HG02642 (cell line): ENCODE measurements around the gene ZBTB46.
"Not testable (repeated sequence)": the region's sequence is repeated elsewhere in the genome, so short reads cannot be mapped to it uniquely, and the experiment has no call there.

Experiments used
- ATAC-seq: cut with Tn5 transposase; IDR thresholded peaks from one replicate; pipeline ENCODE4 v1.9.1; 2021; ENCODE audit warnings: mild to moderate bottlenecking; ENCODE audit not compliant: unreplicated experiment, poor library complexity

ZBTB46 gene

DNA sequence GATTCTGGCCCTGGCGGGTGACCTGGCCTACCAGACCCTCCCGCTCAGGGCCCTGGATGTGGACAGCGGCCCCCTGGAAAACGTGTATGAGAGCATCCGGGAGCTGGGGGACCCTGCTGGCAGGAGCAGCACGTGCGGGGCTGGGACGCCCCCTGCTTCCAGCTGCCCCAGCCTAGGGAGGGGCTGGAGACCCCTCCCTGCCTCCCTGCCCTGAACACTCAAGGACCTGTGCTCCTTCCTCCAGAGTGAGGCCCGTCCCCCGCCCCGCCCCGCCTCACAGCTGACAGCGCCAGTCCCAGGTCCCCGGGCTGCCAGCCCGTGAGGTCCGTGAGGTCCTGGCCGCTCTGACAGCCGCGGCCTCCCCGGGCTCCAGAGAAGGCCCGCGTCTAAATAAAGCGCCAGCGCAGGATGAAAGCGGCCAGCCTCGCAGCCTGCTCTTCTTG lies 92.4 kb downstream of the ZBTB46 start:
- ATAC-seq = no peak

- ATAC-seq = no peak
Observed at GRCh38 chr20:63737945-63738686, 92.9 kb downstream of the ZBTB46 start.

- ATAC-seq = no peak
Observed at GRCh38 chr20:63737695-63737944, 93.4 kb downstream of the ZBTB46 start.

- no peak for ATAC-seq
Observed at GRCh38 chr20:63736893-63737694, 94.0 kb downstream of the ZBTB46 start.

DNA sequence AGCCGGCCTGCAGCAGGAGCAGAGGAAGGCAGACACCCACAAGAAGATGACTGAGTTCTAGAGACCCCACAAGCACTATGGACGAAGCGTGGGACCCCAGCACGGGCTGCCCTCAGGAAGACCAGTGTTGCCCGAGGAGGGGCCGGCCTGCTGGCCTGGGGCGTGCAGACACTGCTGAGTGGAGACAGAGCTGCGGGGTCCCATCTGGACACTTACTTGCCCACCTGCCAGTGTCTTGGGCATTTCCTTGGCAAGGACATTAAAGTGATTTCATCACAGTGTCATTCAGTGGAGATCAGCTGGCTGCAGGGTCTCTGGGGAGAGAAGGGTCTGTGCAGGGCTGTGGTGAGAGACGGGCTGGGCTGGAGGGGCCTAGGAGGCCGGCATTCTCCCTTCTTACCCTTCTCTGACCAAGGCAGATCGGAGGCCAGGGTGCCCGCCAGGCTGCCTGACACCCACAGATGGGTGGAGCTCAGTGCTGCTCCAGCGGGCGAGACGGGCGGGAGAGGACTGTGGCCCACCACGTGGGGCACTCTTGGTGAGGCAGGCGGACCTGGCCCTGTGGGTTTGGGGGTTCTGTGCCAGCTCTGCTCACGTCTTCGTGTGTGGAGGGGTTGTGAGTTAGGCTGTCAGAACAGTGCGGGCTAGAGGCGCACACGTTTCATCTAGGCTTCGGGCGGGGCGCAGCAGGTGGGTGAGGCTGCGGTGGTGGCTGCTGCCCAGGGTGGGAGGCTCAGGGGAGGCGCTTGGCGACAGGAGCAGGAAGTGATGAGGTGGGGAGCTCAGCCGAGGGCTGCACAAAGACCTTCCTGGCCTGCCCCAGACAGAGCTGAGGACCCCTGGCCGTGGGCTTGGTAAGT lies 95.0 kb downstream of the ZBTB46 start, which contains the start of gene LIME1:
Gene LIME1 (plus strand): TSS at position 806 of the 860 bp plus-strand sequence. CDS start 886 bp downstream, outside the sequence.
- ATAC-seq = no peak

GRCh38 chr20:63734946-63735858 lies 95.9 kb downstream of the ZBTB46 start:
- ATAC-seq = no peak

DNA sequence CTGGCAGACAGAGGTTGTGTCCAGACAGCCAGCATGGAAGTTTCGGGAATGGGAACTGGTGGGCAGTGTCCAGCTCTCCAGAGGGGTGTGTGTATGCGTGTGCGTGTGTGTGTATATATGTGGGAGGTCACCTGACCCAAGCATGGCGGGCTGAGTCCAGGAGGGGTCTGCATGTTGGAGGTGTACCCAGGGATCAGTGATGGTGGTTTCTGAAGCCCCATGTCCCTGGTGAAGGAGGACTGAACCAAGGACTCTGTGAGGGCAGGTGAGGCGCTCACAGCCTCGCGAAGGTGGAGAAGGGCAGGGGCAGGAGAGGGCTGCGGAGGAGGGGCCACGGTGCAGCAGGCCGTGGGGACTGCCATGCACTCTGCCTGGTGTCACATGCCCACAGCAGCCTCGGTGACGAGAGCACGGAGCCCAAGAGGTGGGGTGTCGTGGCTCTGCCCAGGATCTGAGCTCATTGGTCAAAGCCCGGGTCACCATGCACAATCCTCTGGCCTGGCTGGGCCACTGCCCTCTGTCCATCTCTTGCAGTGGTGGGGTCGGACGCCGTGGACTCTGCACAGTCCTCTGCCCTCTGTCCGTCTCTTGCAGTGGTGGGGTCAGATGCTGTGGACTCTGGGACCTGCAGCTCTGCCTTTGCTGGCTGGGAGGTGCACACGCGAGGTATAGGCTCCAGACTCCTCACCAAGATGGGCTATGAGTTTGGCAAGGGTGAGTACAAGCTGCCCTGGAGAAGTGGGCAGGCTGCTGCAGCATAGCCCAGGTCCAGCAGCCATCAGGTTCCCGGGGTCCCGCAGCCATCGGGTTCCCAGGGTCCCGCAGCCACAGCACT lies 96.7 kb downstream of the ZBTB46 start:
- ATAC-seq = no peak

GRCh38 chr20:63733579-63734081 lies 97.4 kb downstream of the ZBTB46 start:
- no peak for ATAC-seq

DNA sequence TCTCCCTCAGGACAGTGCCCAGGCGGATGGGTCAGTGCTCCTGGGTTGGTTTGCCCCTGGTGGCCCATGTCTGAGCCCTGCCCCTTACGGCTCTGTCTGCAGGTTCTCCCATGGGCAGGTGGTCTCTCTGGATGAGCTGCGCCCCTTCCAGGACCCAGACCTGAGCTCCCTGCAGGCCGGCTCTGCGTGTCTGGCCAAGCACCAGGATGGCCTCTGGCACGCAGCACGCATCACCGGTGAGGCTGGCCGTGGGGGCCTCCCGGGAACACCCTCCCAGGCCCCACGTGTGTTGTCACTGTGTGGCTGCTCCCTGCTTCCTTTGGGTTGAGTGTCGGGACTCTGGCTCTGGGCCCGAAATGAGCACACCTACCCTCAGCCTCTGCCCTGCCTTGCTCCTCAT lies 97.9 kb downstream of the ZBTB46 start:
- no peak for ATAC-seq

DNA sequence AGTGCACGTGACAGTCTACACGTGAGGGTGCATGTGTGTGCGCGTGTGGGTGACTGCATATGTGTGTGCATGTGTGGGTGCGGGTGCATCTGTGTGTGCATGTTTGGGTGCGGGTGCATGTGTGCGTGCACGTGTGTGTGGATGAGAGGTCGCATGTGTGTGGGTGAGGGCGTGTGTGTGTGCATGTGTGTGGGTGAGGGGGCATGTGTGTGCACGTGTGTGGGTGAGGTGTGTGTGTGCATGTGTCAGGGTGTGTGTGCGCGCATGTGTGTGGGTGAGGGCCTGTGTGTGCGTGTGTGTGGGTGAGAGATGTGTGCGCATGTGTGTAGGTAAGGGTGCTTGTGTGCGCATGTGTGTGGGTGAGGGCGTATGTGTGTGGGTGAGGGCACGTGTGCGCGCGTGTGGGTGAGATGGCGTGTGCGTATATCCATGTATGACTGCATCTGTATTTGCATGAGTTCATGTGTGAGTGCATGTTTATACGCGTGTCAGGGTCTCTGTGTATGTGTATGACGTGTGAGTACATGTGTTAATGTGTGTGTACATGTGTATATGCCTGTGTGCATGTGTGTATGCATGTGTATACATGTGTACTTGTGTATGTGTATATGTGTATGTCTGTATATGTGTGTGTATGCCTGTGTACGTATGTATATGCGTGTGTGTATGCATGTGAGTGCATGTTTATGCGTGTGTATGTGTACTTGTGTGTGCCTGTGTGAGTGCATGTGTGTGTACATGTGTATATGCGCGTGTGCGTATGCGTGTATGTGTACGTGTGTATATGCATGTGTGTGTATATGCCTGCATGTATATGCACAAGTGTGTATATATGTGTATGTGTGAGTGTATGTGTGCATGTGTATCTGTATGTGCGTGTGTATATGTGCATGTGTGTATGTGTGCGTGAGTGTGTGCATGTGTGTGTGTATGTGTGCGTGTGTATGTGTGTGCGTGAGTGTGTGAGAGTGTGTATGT lies 98.7 kb downstream of the ZBTB46 start:
- ATAC-seq = no peak

DNA sequence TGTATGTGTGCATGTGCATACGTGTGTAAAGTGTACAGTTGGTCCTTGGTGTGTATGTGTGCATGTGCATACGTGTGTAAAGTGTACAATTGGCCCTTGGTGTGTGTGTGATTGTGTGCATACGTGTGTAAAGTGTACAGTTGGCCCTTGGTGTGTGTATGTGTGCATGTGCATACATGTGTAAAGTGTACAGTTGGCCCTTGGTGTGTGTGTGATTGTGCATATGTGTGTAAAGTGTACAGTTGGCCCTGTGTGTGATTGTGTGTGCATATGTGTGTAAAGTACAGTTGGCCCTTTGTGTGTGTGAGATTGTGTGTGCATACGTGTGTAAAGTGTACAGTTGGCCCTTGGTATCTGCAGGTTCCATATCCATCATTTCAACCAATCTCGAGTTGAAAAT lies 99.7 kb downstream of the ZBTB46 start:
- ATAC-seq = no peak

DNA sequence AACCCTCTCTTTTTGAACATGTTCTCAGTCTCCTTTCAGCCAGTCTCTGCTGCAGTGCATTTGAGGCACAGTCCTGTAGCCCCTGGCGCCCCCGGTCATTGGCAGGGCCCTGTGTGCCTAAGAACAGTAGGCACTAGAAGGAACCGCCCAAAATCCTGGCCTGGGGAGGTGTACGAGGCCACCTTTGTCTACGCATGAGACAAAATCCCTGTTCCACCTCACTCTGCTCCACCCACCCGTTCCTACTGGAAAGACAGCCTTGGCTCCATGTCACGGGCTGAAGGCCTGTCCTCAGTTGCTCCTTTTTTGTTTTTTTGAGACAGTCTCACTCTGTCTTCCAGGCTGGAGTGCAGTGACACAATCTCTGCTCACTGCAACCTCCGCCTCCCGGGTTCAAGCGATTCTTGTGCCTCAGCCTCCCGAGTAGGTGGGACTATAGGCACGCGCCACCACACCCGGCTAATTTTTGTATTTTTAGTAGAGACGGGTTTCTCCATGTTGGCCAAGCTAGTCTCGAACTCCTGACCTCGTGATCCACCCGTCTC lies 100.8 kb downstream of the ZBTB46 start:
- ATAC-seq = not testable (repeated sequence)

GRCh38 chr20:63722967-63723622 lies 108.0 kb downstream of the ZBTB46 start:
- ATAC-seq = not testable (repeated sequence)

- ATAC-seq = no peak
Observed at GRCh38 chr20:63718996-63719395, 112.1 kb downstream of the ZBTB46 start.

DNA sequence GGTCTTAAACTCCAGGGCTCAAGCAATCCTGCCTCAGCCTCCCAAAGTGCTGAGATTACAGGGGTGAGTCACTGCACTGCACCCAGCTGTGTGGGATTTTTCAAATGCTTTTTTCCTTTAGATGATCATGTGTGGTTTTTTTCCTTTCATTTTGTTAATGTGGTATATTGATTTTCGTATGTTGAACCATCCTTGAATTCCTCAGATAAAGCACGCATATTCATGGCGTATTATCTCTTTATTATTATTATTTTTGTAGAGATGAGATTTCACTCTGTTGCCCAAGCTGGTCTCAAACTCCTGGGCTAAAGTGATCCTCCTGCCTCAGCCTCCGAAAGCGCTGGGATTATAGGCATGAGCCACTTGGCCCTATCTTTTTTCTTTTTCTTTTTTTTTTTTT lies 116.2 kb downstream of the ZBTB46 start:
- no peak for ATAC-seq

- no peak for ATAC-seq
Observed at GRCh38 chr20:63712191-63712590, 118.9 kb downstream of the ZBTB46 start.
